H7 (cell line): ENCODE measurements around the gene ZNF235. TPM values are rescaled to one million over a fixed set of nuclear protein-coding genes. Genes with fewer than 3 reads are reported as not detected.

Source experiments
- total RNA-seq: library from RNA; depleted of rRNA; stranded (reverse); fragments of >200 nt; shearing (Covaris generic); gene quantifications from 2 replicates; pipeline ENCODE4 v1.2.3, GENCODE V29; 2014; rRNA removed

The ZNF235 gene
- total RNA-seq, 1 experiment from 2014 or later = 1.6 TPM

Other genes with a start within 250 kb of the ZNF235 start
- 1.3 and 2.0 TPM in 2 replicates for gene ZNF284, start 232.9 kb downstream of the ZNF235 start, total RNA-seq
- gene ZNF224, start 210.7 kb downstream of the ZNF235 start, total RNA-seq = 9.6 and 14.0 TPM in 2 replicates
- gene ZNF225, start 191.6 kb downstream of the ZNF235 start, total RNA-seq = 2.4 and 3.8 TPM in 2 replicates
- gene ZNF234, start 163.5 kb downstream of the ZNF235 start, total RNA-seq = 3.5 and 5.5 TPM in 2 replicates
- gene ZNF226, start 139.9 kb downstream of the ZNF235 start, total RNA-seq = 8.9 and 12.0 TPM in 2 replicates
- gene ZNF227, start 92.5 kb downstream of the ZNF235 start, total RNA-seq = 14.0 and 21.4 TPM in 2 replicates
- 0.48 and 1.1 TPM in 2 replicates for gene ZNF233, start 45.1 kb downstream of the ZNF235 start, total RNA-seq
- gene ZNF112, start 51.7 kb upstream of the ZNF235 start, total RNA-seq = 2.1 and 3.4 TPM in 2 replicates
- 2.2 and 4.6 TPM in 2 replicates for gene ZNF285, start 96.6 kb upstream of the ZNF235 start, total RNA-seq
- gene ZNF229, start 143.4 kb upstream of the ZNF235 start, total RNA-seq = 0.03 and 0.18 TPM in 2 replicates
- 7.1 and 8.7 TPM in 2 replicates for gene ZNF180, start 195.5 kb upstream of the ZNF235 start, total RNA-seq
- not detected in 2 replicates for gene CEACAM20, start 224.7 kb upstream of the ZNF235 start, total RNA-seq